B cell (primary cell): ENCODE measurements around the gene LPGAT1.

Experiments
- CTCF ChIP-seq: fragments of 200-600 bp; IDR thresholded peaks from one replicate; pipeline ENCODE4 v1.8.0; 2022; ENCODE audit warnings: antibody characterized with exemption, mild to moderate bottlenecking
- EZH2 ChIP-seq: IDR thresholded peaks from 2 replicates; pipeline ENCODE4 v1.6.1; 2012; ENCODE audit warnings: borderline replicate concordance, low read depth, mild to moderate bottlenecking, moderate library complexity, low read length; ENCODE audit not compliant: insufficient read depth, poor library complexity, severe bottlenecking

- TF ChIP-seq CTCF (no peak), EZH2 (no peak)
These were observed 12.5 kb upstream of the LPGAT1 start for GRCh38 chr1:211843018-211843417.
